ENCODE data around the gene CCT3. TPM values are rescaled to one million over a fixed set of nuclear protein-coding genes. Genes with fewer than 3 reads are reported as not detected.
A peak's percentile ranks its signal among the peaks of the same experiment; 100 is the strongest.

Gene CCT3
- total and polyA plus RNA-seq, 2 experiments from 2014 or later = 245 to 287 TPM

- DNase-seq (ENCODE audit: low read depth in 1 of 2, low spot score in 1 of 2) = peak in 1 of 2 donors; percentile 49
- TF ChIP-seq, protein P1, sequence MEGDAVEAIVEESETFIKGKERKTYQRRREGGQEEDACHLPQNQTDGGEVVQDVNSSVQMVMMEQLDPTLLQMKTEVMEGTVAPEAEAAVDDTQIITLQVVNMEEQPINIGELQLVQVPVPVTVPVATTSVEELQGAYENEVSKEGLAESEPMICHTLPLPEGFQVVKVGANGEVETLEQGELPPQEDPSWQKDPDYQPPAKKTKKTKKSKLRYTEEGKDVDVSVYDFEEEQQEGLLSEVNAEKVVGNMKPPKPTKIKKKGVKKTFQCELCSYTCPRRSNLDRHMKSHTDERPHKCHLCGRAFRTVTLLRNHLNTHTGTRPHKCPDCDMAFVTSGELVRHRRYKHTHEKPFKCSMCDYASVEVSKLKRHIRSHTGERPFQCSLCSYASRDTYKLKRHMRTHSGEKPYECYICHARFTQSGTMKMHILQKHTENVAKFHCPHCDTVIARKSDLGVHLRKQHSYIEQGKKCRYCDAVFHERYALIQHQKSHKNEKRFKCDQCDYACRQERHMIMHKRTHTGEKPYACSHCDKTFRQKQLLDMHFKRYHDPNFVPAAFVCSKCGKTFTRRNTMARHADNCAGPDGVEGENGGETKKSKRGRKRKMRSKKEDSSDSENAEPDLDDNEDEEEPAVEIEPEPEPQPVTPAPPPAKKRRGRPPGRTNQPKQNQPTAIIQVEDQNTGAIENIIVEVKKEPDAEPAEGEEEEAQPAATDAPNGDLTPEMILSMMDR (IDR thresholded peaks at IDR 0.05; ENCODE audit: low read depth, low read length) = no peak
- Histone ChIP-seq H3K9me3 (ENCODE audit: low read depth) (no peaks in the 10 kb centered on the region), H3K4me3 (no peak overlapping the region), H3K4me1 (ENCODE audit: low read depth) (peaks cover 10% of the 10 kb centered on the region), H3K27me3 (no peaks in the 10 kb centered on the region), H3K36me3 (peaks cover 60% of the 10 kb centered on the region), H3K27ac (no peak overlapping the region)
Measured at GRCh38 chr1:156276532-156276931, 61.6 kb downstream of the CCT3 start.

- TF ChIP-seq, protein P1 (IDR thresholded peaks at IDR 0.05; ENCODE audit: low read depth, low read length) = no peak
- no peak overlapping the region for H3K27ac ChIP-seq
- H3K4me1 ChIP-seq (ENCODE audit: low read depth) = no peaks in the 10 kb centered on the region
- no peaks in the 10 kb centered on the region for H3K27me3 ChIP-seq
- peaks cover 74% of the 10 kb centered on the region for H3K36me3 ChIP-seq
- H3K9me3 ChIP-seq (ENCODE audit: low read depth) = no peaks in the 10 kb centered on the region
- H3K4me3 ChIP-seq = no peak overlapping the region
- no peak for DNase-seq (ENCODE audit: low read depth in 1 of 2, low spot score in 1 of 2)
Measured at GRCh38 chr1:156270314-156270713, 67.8 kb downstream of the CCT3 start.

DNA sequence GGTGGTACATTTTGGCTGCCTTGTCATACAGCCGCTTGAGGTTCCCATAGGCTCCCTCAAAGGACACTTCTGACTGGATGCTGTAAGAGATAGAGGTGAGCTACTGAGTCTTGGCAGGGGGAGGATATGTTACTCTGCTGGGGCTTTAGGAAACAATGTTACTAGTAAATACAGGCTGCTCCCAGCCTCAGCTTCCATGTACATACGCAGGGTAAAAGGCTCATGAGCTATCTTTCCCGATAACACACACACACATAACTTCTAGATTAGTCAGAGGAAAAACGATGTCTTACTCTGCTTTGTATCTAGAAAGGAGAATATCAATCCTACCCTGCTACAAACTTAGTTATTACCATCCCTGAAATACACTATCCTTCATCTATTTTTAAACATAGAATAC, 69.8 kb downstream of the CCT3 start:
- DNase-seq (ENCODE audit: low read depth in 1 of 2, low spot score in 1 of 2) = peak in 1 of 2 donors; percentile 65
- H3K4me3 ChIP-seq = no peak overlapping the region
- no peaks in the 10 kb centered on the region for H3K4me1 ChIP-seq (ENCODE audit: low read depth)
- H3K9me3 ChIP-seq (ENCODE audit: low read depth) = no peaks in the 10 kb centered on the region
- H3K27ac ChIP-seq = no peak overlapping the region
- TF ChIP-seq, protein P1 (IDR thresholded peaks at IDR 0.05; ENCODE audit: low read depth, low read length) = no peak
- no peaks in the 10 kb centered on the region for H3K27me3 ChIP-seq
- H3K36me3 ChIP-seq = peaks cover 75% of the 10 kb centered on the region

GRCh38 chr1:156266051-156266450, 72.0 kb downstream of the CCT3 start:
- H3K36me3 ChIP-seq = peaks cover 69% of the 10 kb centered on the region
- DNase-seq (ENCODE audit: low read depth in 1 of 2, low spot score in 1 of 2) = no peak

DNA sequence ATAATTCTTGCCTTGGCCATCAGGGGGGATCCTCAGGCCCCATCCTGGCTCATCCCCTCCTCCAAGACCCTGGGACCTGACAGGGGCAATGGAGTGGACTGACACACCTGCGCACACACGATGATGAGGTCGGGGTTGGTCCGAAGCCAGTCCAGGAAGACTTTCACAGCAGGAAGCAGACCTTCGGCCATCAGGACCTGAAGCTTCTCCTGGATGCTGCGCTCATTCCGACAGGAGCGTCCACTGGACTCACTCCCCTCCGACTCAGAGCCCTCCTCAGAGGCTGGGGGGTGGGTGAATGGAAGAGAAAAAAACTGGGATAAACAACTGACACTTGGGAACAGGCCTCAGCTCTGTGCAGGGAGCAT, 74.8 kb downstream of the CCT3 start:
- Histone ChIP-seq H3K27ac (no peak overlapping the region), H3K4me3 (no peak overlapping the region), H3K36me3 (peaks cover 71% of the 10 kb centered on the region), H3K4me1 (ENCODE audit: low read depth) (no peaks in the 10 kb centered on the region), H3K9me3 (ENCODE audit: low read depth) (no peaks in the 10 kb centered on the region), H3K27me3 (no peaks in the 10 kb centered on the region)
- TF ChIP-seq, protein P1 (IDR thresholded peaks at IDR 0.05; ENCODE audit: low read depth, low read length) = no peak
- no peak for DNase-seq (ENCODE audit: low read depth in 1 of 2, low spot score in 1 of 2)

More at GRCh38 chr1:156266051-156266450, 72.0 kb downstream of the CCT3 start:
- Histone ChIP-seq H3K4me3 (no peak overlapping the region), H3K4me1 (ENCODE audit: low read depth) (no peaks in the 10 kb centered on the region), H3K27ac (no peak overlapping the region), H3K9me3 (ENCODE audit: low read depth) (no peaks in the 10 kb centered on the region), H3K27me3 (no peaks in the 10 kb centered on the region)
- TF ChIP-seq, protein P1 (IDR thresholded peaks at IDR 0.05; ENCODE audit: low read depth, low read length) = no peak

Measured in cardiac muscle cell (in vitro differentiated cells and primary cell).